NK-92 treated with Interleukin-12 subunit alpha and Interleukin-12 subunit beta, amount 100 ng/mL, for 24 hours (cell line): ENCODE data around the gene PPP2R5C.

Experiments used
- DNase-seq: peaks from one replicate; lab custom pipeline; 2025; lab: John Stamatoyannopoulos, UW

The PPP2R5C gene

DNA sequence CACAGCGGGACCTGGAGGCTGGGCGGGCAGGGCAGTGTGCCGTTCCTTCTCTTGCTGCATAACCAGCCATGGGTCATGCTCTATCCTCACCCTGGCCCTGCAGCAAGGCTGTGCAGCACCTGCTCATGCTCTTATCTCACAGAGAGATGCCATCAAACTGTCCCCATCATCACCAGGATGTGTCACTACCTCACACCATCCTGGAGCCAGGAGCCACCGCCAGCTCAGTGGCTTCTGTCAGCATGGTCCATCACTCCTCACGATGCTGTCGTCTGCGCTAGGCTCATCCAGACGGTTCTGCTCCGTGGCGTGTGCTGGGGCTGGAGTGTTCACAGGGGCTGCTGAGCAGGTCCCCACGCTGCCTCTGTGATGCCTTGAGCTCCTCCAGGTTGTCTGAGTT lies 125.7 kb downstream of the PPP2R5C start:
- DNase-seq = no peak

DNA sequence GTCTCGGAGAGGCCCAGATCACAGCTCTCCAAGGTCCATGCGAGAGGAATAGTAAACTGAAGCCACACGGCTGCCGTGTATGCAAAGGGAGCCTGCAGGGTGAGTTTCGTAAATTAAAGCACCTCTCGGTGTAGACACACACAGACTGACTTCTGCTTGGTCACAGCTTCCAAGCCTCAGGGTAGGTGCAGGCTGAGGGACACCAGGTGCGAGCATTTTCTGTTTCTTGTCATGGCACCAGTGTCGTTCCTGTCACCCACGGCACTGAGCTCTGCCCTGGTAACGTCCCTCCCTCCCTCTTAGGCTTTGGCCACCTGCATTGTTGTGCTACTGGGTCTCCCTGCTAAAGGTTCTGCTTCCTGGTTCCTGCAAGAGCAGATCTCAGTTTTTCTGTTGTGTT lies 126.7 kb downstream of the PPP2R5C start:
- no peak for DNase-seq

DNA sequence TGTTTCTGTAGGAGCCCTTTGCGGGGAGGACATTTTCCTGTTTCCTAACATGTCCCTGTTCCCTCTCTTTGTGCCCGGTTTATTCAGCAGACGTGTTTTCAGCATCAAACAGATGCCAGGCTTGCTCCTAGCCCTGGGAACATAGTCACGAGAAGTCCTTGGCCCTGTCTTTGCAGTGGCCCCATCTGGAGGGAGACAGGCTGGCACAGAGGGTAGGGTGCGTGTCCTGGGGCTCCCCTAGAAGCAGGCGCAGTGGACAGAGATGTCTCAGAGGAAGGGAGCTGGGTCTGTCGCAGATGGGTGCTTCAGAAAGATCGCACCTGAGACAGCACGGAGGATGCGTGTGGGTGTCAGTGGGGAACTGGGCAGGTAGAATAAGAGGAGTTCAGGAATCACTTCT lies 127.9 kb downstream of the PPP2R5C start:
- no peak for DNase-seq

DNA sequence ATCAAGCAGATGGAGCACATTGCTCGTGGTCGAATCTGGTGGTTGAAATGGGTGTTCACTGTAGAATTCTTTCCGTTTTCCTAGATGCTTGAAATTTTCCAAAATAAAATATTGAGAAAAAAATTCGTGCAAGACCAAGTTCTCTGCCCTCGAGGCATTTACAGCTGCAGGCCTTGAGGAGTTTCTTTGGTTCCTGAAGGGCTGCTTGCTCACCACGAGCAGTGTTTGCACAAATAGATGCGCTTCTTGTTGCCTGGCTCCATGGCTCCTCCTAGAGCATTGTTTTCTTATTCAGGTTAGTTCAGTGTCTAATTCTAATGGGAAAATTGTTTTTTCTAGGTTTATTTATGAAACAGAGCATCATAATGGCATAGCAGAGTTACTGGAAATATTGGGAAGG lies 128.4 kb downstream of the PPP2R5C start:
- no peak for DNase-seq

DNA sequence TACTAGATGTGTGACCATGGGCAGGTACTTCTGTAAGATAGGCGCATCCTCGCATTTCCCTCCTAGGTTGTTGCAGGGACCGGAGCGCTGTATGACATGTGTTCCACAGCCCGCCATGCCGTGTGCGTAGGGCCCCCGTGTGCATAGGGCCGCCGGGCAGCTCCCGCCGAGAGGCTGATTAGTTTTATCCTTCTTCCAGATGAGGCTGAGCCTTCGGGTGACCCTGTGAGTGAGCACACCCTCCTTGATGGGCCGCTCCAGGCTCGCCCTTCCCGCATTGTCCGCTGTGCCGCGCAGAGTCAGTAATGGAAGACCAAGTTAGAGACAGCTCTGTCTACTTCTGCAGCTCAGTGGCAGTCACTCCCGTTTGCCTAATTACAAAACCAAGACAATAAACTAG lies 130.0 kb downstream of the PPP2R5C start:
- no peak for DNase-seq

DNA sequence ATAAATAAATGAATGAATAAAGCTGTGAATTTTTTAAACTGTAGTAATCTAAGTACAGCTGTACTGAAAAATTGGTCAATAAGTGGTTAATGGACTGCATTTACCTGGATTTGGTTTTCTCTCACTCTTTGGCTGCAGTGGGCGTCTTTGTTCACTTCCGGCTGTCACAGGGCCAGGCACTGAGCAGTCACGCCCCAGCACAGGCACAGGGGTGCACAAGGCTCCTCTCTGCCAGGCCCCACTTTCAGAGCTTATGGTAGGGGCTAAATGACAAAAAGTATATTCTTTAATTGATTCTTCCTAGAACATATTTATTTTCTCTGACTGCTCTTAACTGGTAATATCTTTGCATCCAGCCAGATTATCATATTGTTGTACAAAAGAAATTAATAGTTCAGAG lies 132.2 kb downstream of the PPP2R5C start:
- no peak for DNase-seq

DNA sequence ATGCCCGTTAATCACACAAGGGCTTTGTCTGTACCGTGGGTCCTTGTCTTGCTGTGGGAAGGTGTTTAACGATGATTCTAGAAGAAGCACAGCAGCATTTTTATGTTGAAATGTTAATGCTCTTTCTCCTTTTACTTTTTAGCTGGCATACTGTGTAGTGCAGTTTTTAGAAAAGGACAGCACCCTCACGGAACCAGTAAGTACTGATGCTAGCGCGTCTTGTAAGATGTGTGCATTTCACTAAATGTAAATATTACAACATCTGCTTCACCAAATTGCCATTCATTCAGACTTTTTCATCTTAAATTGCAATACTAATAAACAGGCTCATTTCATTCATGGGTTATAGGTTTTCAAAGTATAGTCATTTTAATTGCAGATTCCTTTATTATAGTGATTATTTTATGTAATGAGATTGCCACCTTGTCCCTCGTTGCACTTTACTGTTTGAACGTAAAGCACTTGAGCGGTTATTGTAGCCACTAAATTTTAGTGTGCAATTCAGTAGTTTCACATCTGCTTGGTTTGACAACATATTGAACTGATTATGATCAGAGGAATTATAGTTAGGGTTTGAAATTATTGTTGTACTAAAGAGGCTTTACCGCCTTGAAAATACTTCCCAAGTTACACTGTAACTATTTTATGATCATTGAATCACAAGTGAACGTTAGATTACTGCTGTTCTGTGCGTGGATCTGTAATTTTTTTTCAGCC lies 133.0 kb downstream of the PPP2R5C start:
- DNase-seq = no peak

DNA sequence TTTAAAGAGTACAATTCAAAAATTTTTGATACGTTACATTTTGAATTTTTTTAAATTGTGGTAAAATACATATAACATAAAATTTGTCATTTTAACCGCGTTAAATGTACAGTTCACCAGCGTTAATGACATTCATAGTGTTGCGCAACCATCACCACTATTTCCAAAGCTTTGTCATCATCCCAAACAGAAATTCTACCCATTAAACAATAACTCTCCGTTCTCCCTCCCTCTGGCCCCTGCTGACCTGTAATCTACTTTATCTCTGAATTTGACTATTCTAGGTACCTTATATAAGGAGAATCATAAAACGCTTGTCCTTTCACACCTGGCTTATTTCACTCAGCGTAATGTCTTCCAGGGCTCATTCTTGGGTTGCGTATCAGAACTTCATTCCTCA lies 133.7 kb downstream of the PPP2R5C start:
- DNase-seq = no peak

DNA sequence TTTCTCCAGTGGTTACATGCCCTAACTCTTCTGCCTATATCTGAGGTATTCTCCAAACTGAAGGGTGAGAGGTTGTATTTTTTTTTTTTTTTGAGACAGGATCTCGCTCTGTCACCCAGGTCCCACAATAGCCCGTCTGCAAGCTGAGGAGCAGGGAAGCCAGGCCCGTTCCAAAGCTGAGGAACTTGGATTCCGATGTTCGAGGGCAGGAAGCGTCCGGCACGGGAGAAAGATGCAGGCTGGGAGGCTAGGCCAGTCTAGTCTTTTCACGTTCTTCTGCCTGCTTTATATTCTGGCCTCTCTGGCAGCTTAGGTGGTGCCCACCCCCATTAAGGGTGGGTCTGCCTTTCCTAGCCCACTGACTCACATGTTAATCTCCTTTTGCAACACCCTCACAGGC lies 135.8 kb downstream of the PPP2R5C start:
- DNase-seq = no peak

DNA sequence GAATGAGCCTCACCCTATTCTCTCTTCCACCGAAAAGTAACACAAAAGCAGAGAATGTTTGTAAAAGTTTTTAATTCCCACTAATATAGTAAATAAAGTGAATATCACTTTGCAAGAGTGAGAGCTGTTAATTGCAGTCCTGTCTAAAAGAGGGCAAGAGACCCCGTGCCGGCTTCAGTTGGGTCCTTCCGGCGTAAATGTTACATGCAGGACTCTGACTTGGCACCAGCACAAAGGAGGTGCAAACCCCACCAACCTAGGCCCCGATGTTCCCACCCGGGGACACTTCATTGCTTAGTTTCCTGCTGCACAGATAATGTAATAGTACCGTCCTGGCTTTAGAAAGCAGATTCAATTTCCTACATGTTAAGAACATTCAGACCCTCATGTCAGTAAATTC lies 136.9 kb downstream of the PPP2R5C start:
- no peak for DNase-seq

DNA sequence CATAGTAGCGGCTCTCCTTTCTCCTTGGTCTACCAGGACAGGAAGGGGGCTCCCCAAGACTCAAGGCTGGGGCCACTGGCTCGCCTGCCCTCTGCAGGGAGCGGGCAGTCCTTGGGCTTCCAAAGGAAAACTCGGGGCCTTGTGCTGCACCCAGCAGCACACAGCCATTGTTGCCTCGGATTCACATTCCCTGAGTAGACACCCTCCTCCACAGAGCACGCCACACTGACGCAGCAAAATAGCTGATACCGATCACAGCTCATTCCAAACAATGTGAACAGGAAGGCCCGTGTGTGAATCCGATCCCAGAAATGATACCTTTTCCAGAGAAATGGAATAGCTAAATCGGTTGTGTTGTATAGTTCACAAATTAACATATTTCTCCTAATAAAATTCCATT lies 137.8 kb downstream of the PPP2R5C start:
- no peak for DNase-seq

DNA sequence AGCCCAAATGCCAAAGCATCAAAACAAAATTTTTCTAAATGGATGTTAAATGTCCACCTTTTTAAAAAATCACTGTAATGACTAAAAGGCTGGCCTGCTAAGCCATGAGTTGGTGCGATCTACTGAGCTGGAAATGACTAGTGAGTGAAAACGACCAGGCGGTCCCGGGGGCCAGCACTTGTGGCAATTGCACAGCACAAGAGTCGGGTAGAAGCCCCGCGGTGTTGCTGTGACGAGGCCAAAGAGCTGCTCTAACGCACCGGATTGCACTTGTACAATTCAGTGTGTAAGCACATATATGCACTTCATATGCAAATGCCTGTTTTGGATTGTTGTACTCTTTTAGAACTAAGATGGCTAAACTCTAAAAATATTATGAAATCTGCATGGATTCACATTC lies 138.7 kb downstream of the PPP2R5C start:
- DNase-seq = no peak

DNA sequence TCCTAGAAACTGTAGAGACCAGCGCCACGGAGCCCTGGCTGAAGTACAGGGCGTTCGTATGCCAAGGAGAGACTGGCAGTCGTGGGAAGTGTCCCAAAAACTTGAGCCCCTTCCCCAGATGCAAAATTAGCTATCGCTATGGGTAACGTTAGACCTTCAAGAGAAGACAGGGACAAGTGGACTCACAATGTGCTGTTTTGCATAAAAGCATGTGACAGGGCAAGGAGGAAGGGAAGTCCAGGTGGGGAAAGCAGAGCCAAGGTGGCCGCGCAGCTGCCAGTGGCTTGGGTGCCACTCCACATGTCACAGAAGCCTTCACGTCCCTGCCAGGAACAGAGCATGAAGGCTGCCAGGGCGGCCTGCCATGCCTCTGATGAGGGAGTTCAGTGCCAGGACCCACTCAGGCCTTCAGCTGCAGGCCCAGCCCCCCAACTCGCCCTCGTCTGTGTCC lies 141.6 kb downstream of the PPP2R5C start:
- no peak for DNase-seq

DNA sequence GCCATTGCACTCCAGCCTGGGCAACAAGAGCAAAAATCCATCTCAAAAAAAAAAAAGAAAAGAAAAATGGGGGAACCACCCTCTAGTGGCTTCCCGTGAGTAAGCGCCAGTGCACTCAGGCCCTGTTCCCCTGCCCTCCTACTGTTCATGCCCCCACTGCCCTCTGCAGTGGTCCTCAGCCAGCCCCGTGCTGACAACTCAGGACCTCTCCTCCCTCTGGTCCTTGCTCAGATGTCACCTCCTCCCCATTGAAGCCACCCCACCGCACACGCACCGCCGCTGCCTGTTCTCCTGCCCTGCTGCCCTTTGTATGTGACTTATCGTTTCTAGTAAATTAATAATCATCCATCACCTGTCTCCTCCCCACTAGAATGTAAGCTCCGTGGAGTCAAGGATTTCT lies 144.1 kb downstream of the PPP2R5C start:
- no peak for DNase-seq

DNA sequence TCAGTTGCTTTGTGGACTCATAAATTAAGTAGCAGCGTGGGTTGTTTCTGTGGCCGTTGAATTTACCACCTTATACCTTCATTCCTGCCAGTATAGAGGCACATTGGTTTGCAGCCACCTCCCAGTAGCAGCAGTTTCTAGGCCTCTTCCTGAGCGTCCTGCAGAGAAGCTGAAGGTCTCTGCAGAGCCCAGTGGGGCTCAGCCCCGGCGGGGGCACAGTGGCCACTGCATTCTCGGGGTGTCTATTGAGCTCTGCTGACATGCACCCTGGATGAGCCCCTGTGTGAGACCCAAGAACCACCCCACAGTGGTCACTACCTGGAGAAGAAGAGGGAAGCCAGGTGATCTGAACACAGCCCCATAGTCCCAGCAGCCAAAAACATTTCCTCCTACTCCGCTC lies 145.1 kb downstream of the PPP2R5C start:
- DNase-seq = no peak

DNA sequence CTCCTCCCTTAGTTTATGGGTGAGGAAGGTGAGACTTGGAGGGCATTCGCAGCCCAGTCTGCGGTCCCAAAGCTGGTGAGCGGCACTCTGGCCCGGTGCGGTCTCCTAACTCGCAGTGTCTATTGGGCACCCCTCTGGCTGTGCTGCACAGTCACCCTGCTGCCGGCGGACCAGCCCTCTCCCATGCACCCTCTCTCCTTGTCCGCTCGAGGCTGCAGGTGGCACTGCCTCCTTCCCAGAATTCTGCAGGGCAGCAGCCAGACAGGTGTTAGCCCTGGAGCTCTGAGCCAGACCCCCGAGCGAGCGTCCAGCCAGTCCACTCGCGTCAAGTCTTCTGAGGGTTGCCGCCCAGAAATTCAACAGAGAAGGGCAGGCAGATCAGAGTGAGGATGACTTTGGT lies 146.1 kb downstream of the PPP2R5C start:
- DNase-seq = no peak

DNA sequence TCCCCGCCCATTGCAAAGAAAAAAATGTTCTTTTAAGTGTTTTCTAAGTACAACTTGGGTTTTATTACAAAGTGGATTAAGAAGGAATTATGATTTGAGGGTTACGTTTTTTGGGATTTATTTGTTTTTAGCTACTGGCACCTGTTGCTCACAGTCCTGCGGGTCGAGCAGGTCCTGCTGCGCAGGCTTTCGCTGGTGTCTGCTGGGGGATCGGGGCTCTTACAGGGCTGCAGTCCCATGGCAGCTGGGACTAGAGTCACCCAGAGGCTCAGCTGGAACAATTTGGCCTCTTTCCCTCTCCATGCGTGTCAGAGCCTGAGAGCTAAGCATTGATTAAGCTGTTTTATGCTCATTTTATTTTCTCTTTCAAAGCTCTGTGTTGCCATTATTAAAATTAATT lies 147.3 kb downstream of the PPP2R5C start:
- DNase-seq = no peak

DNA sequence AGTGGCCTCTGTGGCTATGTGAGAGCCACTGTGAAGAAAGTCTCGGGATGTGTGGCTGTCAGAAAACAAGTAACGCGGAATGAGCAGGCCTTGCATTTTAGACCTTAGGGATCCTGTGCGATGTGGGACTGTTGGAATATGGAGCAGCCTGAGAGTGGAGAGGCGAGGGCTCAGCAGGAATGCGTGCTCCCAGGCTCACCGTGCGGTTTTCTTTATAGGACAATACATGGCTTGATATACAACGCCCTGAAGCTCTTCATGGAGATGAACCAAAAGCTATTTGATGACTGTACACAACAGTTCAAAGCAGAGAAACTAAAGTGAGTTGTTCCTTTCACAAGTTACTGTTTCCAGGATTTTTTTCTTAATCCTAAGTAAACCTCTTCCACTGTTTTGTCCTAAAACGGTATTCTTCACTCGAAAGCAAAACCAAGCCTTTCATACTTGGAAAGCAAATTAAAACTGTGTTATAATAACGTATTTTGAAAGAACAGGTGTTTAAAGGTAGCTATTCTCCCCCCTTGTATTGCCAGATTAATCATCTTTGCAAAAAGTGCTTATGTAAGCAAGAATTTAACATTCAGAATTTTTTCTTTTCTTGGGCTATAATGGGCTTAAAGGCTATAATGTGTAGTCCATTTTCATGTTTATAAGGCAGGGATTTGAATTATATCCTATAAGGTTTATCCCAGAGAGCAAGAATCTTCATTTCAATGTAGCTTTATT lies 148.0 kb downstream of the PPP2R5C start:
- no peak for DNase-seq

DNA sequence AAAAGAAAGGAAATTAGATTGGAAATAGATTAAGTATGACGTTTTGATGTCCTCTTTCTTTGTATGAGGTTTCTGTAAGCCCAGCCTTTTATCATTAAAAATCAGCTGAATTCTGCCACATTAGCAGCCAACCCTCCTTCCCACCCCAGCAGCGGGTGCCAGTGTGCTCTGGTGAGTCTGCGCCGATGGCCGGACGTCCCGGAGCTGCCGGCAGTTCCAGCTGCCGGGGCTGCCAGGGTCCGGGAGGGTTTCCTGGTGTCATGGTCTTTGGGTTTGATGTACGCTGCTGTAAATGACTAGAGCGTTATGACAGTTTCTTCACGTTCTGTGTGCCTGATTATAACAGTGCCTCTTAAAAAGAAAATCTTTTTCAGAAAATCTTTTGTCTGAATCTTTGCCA lies 151.3 kb downstream of the PPP2R5C start:
- no peak for DNase-seq

DNA sequence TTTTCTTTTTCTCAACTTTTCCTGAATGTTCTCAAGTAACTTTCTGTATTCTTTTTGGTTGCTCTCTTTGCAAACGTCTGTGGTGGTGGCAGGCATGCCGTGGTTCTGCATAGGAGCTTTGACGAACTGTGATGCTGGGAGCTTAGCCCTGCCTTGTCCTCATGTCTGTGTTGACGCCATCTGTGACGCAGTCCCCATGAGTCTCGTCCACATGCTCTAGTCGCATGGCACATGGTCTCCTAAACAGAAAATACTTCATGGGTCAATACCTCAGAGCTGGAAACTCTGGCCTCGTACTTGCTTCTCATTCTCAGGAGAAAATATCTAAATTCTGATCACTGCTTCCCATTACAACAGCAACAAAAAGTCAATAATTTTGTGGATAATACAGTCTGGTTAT lies 152.6 kb downstream of the PPP2R5C start:
- no peak for DNase-seq

DNA sequence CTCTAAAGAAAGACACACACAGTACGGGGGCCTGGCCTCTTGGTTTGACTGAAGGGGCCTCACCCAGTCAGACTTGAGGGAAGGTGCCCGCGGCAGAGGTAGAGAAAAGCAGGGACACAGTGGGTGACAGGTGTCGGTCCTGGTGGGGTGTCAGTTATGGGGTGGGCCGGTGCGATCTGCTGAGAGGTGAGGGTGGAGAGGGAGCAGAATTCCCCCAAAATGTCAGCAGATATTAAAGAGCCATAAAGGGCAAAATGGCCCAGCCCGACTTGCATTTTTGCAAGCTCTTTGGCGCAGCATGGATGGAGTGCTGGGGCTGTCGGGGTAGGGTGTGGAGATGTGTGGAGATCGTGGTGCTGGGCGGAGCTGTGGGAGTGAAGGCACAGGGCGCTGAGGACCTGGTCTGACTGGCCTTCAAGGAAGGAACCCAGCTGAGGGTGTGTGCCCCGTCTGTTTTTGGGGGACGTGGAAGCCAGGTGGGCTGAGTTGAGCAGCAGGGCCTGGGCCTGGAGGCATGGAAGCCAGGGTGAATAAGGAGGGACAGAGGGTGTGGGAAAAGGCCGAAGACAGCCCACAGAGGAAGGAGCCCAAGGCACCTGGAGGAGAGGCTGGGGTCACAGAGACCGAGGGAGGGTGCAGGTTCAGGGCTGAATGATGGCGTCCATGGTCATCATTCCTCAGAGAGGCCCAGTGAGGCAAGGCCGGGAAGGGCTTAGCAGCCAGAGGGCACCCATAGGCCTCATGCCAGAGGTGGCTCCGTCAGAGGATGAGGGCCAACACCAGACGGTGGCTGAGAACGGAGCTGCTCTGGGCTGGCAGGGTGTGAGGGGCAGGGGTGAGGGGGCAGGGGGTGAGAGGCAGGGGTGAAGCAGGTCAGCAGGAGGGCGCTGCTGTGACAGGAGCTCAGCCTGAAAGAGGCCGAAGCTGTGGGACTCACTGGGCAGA lies 154.6 kb downstream of the PPP2R5C start:
- no peak for DNase-seq

DNA sequence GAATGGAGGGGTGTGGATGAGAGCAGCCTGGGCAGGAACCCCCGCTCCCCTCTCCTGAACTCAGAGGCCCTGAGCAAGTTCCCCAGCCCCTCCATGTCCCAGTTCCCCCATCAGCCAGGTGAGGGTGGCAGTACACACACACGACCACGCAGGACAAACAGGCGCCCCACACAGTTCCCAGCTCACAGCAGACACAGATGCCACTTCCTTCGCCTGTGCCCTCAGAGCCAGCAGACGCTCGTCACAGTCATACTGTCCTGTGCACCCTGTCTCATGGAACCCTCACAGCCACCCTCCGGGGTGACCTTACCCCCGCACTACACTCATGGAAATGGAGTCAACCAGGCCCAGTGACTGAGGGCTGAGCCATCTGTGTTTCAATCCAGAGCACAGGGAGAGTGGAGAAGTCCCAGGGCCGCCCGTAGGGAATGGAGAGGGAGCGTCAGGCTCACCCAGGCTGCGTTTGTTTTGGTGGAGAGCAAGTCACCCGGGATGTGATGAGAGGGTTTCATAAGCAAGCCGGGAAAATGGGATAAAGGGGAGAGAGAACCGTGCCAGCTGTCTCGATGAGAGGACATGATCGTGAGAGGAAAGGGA lies 155.4 kb downstream of the PPP2R5C start:
- DNase-seq = no peak
